B cell (primary cell): ENCODE results near the gene EIF4G2.

Experiments
- EZH2 ChIP-seq: IDR thresholded peaks from 2 replicates; pipeline ENCODE4 v1.6.1; 2012; ENCODE audit warnings: borderline replicate concordance, low read depth, mild to moderate bottlenecking, moderate library complexity, low read length; ENCODE audit not compliant: insufficient read depth, poor library complexity, severe bottlenecking
- TF ChIP-seq, protein P1 (sequence below): fragments of 200-600 bp; IDR thresholded peaks from one replicate; pipeline ENCODE4 v1.8.0; 2022; ENCODE audit warnings: antibody characterized with exemption, mild to moderate bottlenecking

DNA sequence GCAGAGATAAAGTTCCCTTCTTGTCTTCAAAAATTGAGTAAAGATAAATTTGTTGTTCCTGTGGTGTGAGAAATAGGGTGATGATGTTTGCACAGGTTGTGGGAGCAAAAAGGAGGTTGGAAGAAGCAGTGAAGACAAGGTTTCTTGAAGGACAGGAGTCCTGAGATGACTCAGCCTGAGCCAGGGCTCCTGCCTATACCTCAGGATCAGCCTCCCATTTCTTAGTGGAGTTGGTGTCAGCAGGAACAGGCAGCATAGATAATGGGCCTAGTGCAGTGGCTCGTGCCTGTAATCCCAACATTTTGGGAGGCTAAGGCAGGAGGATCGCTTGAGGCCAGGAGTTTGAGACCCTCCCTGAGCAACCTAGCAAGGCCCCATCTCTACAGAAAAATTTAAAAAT, 28.7 kb downstream of the EIF4G2 start:
- TF ChIP-seq, protein P1, sequence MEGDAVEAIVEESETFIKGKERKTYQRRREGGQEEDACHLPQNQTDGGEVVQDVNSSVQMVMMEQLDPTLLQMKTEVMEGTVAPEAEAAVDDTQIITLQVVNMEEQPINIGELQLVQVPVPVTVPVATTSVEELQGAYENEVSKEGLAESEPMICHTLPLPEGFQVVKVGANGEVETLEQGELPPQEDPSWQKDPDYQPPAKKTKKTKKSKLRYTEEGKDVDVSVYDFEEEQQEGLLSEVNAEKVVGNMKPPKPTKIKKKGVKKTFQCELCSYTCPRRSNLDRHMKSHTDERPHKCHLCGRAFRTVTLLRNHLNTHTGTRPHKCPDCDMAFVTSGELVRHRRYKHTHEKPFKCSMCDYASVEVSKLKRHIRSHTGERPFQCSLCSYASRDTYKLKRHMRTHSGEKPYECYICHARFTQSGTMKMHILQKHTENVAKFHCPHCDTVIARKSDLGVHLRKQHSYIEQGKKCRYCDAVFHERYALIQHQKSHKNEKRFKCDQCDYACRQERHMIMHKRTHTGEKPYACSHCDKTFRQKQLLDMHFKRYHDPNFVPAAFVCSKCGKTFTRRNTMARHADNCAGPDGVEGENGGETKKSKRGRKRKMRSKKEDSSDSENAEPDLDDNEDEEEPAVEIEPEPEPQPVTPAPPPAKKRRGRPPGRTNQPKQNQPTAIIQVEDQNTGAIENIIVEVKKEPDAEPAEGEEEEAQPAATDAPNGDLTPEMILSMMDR = no peak
- no peak for TF ChIP-seq EZH2
